ENCODE results near the gene LARP1.
"Not testable (repeated sequence)": the region's sequence is repeated elsewhere in the genome, so short reads cannot be mapped to it uniquely, and the experiment has no call there.

The LARP1 gene

GRCh38 chr5:154831451-154831850 is 76.3 kb downstream of the LARP1 start:
- CTCF ChIA-PET, result interaction anchor here (0.7 kb wide), 1 partner anchor 9 kb away, joined by 4 read pairs; no protein-coding TSS in a partner anchor
- TF ChIP-seq CTCF (conservative IDR thresholded peaks at IDR 0.05; ENCODE audit: low read depth), result no peak
- peak overlapping the region; percentile 96 for H3K27ac ChIP-seq
- no peak for DNase-seq (ENCODE audit: low spot score)
- POLR2A ChIA-PET (ENCODE audit: low non-redundant PET), result no interaction called here

GRCh38 chr5:154832804-154833203 is 77.6 kb downstream of the LARP1 start:
- POLR2A ChIA-PET (ENCODE audit: low non-redundant PET); DNase-seq (ENCODE audit: low spot score): not testable (repeated sequence)
- CTCF ChIA-PET, result interaction anchor here (0.6 kb wide), 1 partner anchor 11 kb away, joined by 6 read pairs; no protein-coding TSS in a partner anchor
- H3K27ac ChIP-seq, result peak overlapping the region; percentile 47

DNA sequence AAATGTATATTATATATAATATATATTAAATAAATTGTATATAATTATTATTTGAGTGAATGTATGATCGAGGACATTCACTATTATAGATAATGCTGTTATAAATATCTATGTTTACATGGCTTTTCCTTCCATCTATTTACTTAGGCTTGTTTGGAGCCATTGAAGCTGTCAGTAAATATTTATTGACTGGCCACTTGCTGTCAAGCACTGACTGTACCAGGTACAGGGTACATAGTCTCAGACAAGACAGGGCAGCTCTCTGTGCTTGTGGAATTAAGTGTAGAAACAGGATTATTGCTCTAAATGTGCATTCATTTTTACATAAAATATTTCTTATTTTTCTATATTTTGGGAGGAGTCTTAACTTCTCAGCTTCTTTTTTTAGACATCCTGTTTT is 78.9 kb downstream of the LARP1 start:
- no peak for DNase-seq (ENCODE audit: low spot score)
- H3K27ac ChIP-seq, result peak overlapping the region; percentile 47; the same call in 1 of the 2 replicates
- CTCF ChIA-PET, result interaction anchor here (0.6 kb wide), 2 partner anchors 131 to 194 kb away, joined by 3 read pairs; no protein-coding TSS in a partner anchor
- TF ChIP-seq CTCF (conservative IDR thresholded peaks at IDR 0.05; ENCODE audit: low read depth), result no peak
- POLR2A ChIA-PET (ENCODE audit: low non-redundant PET), result interaction anchor here (1.5 kb wide), 1 partner anchor 24 kb away, joined by 3 read pairs; the partner anchor contains the start of gene CNOT8

- CTCF ChIA-PET, result interaction anchor here (0.6 to 0.7 kb wide), 2 partner anchors 94 to 360 kb away, joined by 3 read pairs; no protein-coding TSS in a partner anchor
- DNase-seq (ENCODE audit: low spot score); POLR2A ChIA-PET (ENCODE audit: low non-redundant PET): not testable (repeated sequence)
- H3K27ac ChIP-seq, result peak overlapping the region; percentile 91
Observed at GRCh38 chr5:154835701-154836052, 80.5 kb downstream of the LARP1 start.

- ChIA-PET POLR2A (ENCODE audit: low non-redundant PET) (no interaction called here), CTCF (no interaction called here)
Observed at GRCh38 chr5:154836225-154836624, 81.0 kb downstream of the LARP1 start.

GRCh38 chr5:154837009-154837901 is 82.1 kb downstream of the LARP1 start:
- ChIA-PET POLR2A (ENCODE audit: low non-redundant PET) (no interaction called here), CTCF (no interaction called here)
- no peak for TF ChIP-seq CTCF (conservative IDR thresholded peaks at IDR 0.05; ENCODE audit: low read depth)
- DNase-seq (ENCODE audit: low spot score), result no peak
- no peak overlapping the region for H3K27ac ChIP-seq

More at GRCh38 chr5:154836225-154836624, 81.0 kb downstream of the LARP1 start:
- no peak for DNase-seq (ENCODE audit: low spot score)
- peak overlapping the region; percentile 91 for H3K27ac ChIP-seq
- no peak for TF ChIP-seq CTCF (conservative IDR thresholded peaks at IDR 0.05; ENCODE audit: low read depth)

GRCh38 chr5:154840435-154841272 is 85.5 kb downstream of the LARP1 start:
- DNase-seq (ENCODE audit: low spot score), result no peak
- ChIA-PET CTCF (interaction anchor here (0.6 to 1.2 kb wide), 3 partner anchors 9 to 16 kb away, joined by 4 to 6 read pairs (median 4); no protein-coding TSS in a partner anchor), POLR2A (ENCODE audit: low non-redundant PET) (interaction anchor here (1.2 kb wide), 1 partner anchor 9 kb away, joined by 4 read pairs; no protein-coding TSS in a partner anchor)
- no peak for TF ChIP-seq CTCF (conservative IDR thresholded peaks at IDR 0.05; ENCODE audit: low read depth)
- H3K27ac ChIP-seq, result peak overlapping the region; percentile 24; the same call in 1 of the 2 replicates
